ENCODE data around the gene TTLL11. TPM values are rescaled to one million over a fixed set of nuclear protein-coding genes. Genes with fewer than 3 reads are reported as not detected.

TTLL11 gene
- polyA plus RNA-seq, 1 of the 3 experiments (the other 2 are of a cell fraction) = 6.8 TPM

DNA sequence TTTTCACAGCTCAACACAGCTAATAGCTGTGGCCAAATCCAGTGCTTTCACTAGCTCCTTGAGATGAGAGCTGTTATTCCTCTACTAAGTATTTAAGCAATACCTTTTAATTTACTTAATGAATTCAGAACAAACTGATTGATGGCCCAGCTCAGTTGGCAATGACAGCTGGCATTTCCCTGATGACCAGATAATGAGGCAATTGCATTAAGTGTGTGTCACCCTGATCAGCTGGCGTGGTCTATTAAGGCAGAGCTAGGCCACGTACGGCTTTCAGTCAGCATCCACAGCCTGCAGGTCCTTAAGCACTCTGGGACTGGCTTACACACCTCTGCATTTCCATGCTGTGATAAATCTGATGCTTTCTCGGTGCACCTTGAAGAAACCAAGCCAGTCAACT lies 34.4 kb downstream of the TTLL11 start:
- POLR2A ChIA-PET = no interaction called here
- Histone ChIP-seq H4K20me1 (ENCODE audit: insufficient read depth) (peaks cover 9% of the 10 kb centered on the region; the same call in 1 of the 2 replicates), H3K27me3 (ENCODE audit: insufficient read depth) (no peaks in the 10 kb centered on the region), H3K4me3 (ENCODE audit: low read depth in 2 of 2, low read length in 1 of 2) (no peak overlapping the region), H3K36me3 (replicated peaks in 1 of 2; ENCODE audit: control insufficient read depth in 1 of 2, insufficient read depth in 2 of 2, low read length in 1 of 2) (no peaks in the 10 kb centered on the region), H3F3A (replicated peaks; ENCODE audit: insufficient read depth) (peaks cover 6% of the 10 kb centered on the region), H3K27ac (ENCODE audit: low read depth in 2 of 2, low read length in 1 of 2) (no peak overlapping the region), H3K9me2 (no peaks in the 10 kb centered on the region), H3K4me2 (no peak overlapping the region), H2AFZ (ENCODE audit: low read depth) (no peak overlapping the region), H3K79me2 (ENCODE audit: insufficient read depth) (peaks cover 6% of the 10 kb centered on the region; the same call in 1 of the 2 replicates), H3K9ac (no peak overlapping the region), H3K4me1 (ENCODE audit: control insufficient read depth in 1 of 2, insufficient read depth in 2 of 2, low read depth in 1 of 2, low read length in 1 of 2) (peaks cover 0 to 6% of the 10 kb centered on the region in 2 experiments; a peak in 3 of 4 replicates), H3K9me3 (no peaks in the 10 kb centered on the region)
- CTCF ChIA-PET = interaction anchor here (1.4 to 3.8 kb wide), 3 partner anchors 40 to 513 kb away, joined by 3 to 14 read pairs (median 5); no protein-coding TSS in a partner anchor
- DNase-seq = peak; percentile 36
- TF ChIP-seq SMC3 (IDR thresholded peaks at IDR 0.05; ENCODE audit: low read depth, low read length) (no peak), EZH2phosphoT487 (IDR thresholded peaks at IDR 0.05; ENCODE audit: borderline replicate concordance, low read depth) (no peak), RXRA (IDR thresholded peaks at IDR 0.05; ENCODE audit: borderline replicate concordance, low read depth) (no peak), RCOR1 (IDR thresholded peaks at IDR 0.05; ENCODE audit: low read length) (peak; percentile 50; the same call in 1 of the 2 replicates), SIN3A (IDR thresholded peaks at IDR 0.05; ENCODE audit: borderline replicate concordance, low read depth, low read length) (no peak), GATA2 (CRISPR knock-in tag; IDR thresholded peaks at IDR 0.05) (peak; percentile 63), RAD21 (IDR thresholded peaks at IDR 0.05; ENCODE audit: low read length) (no peak), MEF2A (IDR thresholded peaks at IDR 0.05; ENCODE audit: borderline replicate concordance, low read depth) (no peak), ELF1 (IDR thresholded peaks at IDR 0.05) (no peak), NFIC (IDR thresholded peaks at IDR 0.05; ENCODE audit: borderline replicate concordance) (no peak), TCF12 (IDR thresholded peaks at IDR 0.05) (peak; percentile 14; the same call in 1 of the 2 replicates)
- TF ChIP-seq, protein P1, sequence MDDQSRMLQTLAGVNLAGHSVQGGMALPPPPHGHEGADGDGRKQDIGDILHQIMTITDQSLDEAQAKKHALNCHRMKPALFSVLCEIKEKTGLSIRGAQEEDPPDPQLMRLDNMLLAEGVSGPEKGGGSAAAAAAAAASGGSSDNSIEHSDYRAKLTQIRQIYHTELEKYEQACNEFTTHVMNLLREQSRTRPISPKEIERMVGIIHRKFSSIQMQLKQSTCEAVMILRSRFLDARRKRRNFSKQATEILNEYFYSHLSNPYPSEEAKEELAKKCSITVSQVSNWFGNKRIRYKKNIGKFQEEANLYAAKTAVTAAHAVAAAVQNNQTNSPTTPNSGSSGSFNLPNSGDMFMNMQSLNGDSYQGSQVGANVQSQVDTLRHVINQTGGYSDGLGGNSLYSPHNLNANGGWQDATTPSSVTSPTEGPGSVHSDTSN (IDR thresholded peaks at IDR 0.05) = peak; percentile 51
- TF ChIP-seq, protein P2, sequence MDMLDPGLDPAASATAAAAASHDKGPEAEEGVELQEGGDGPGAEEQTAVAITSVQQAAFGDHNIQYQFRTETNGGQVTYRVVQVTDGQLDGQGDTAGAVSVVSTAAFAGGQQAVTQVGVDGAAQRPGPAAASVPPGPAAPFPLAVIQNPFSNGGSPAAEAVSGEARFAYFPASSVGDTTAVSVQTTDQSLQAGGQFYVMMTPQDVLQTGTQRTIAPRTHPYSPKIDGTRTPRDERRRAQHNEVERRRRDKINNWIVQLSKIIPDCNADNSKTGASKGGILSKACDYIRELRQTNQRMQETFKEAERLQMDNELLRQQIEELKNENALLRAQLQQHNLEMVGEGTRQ (IDR thresholded peaks at IDR 0.05; ENCODE audit: borderline replicate concordance, low read depth, low read length) = no peak
- 56% methylated on average over 4 of the region's 4 CpGs for WGBS (ENCODE audit: low lambda C conversion rate)

DNA sequence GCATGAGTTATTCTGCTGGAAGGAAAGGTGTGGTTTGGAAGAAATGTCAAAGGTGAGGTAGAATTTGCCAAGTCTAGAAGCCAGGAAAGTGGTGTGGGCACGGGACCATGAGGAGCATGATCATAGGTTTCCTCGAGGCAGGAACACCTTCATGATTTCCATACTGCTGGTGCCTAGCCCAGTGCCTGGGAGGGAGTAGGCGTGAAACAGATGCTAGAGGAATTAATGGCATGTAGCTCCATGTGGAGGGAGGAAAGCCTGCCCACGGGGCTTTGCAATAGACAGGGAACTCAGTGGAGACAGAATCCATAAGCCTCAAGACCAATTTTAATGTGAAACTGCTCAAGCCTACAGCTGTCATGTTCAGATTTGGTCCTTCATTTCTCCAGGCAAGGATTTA lies 35.1 kb downstream of the TTLL11 start:
- H3K4me1 ChIP-seq (ENCODE audit: control insufficient read depth in 1 of 2, insufficient read depth in 2 of 2, low read depth in 1 of 2, low read length in 1 of 2) = peaks cover 5 to 11% of the 10 kb centered on the region in 2 experiments; a peak in 3 of 4 replicates
- no peak overlapping the region for H3K4me3 ChIP-seq (ENCODE audit: low read depth in 2 of 2, low read length in 1 of 2)
- WGBS (ENCODE audit: low lambda C conversion rate) = 91% methylated on average over 4 of the region's 4 CpGs
- POLR2A ChIA-PET = no interaction called here
- H3K79me2 ChIP-seq (ENCODE audit: insufficient read depth) = peaks cover 6% of the 10 kb centered on the region; the same call in 1 of the 2 replicates
- no peaks in the 10 kb centered on the region for H3K9me2 ChIP-seq
- peaks cover 9% of the 10 kb centered on the region; the same call in 1 of the 2 replicates for H4K20me1 ChIP-seq (ENCODE audit: insufficient read depth)
- DNase-seq = no peak
- no peak overlapping the region for H3K9ac ChIP-seq
- no peak overlapping the region for H3K4me2 ChIP-seq
- H3K9me3 ChIP-seq = no peaks in the 10 kb centered on the region
- no peak overlapping the region for H3K27ac ChIP-seq (ENCODE audit: low read depth in 2 of 2, low read length in 1 of 2)
- CTCF ChIA-PET = interaction anchor here (1.0 to 3.8 kb wide), 3 partner anchors 41 to 512 kb away, joined by 3 to 14 read pairs (median 5); no protein-coding TSS in a partner anchor
- H3K36me3 ChIP-seq (replicated peaks in 1 of 2; ENCODE audit: control insufficient read depth in 1 of 2, insufficient read depth in 2 of 2, low read length in 1 of 2) = no peaks in the 10 kb centered on the region
- H2AFZ ChIP-seq (ENCODE audit: low read depth) = no peak overlapping the region
- H3F3A ChIP-seq (replicated peaks; ENCODE audit: insufficient read depth) = peaks cover 7% of the 10 kb centered on the region
- no peaks in the 10 kb centered on the region for H3K27me3 ChIP-seq (ENCODE audit: insufficient read depth)
- no peak for TF ChIP-seq RCOR1 (IDR thresholded peaks at IDR 0.05; ENCODE audit: low read length)
- TF ChIP-seq FOSL2 (IDR thresholded peaks at IDR 0.05; ENCODE audit: borderline replicate concordance, low read depth) = no peak
- no peak for TF ChIP-seq ZBTB33 (IDR thresholded peaks at IDR 0.05; ENCODE audit: borderline replicate concordance, low read depth)
- no peak for TF ChIP-seq GATA2 (CRISPR knock-in tag; IDR thresholded peaks at IDR 0.05)
- TF ChIP-seq, protein P1 (IDR thresholded peaks at IDR 0.05) = no peak
- no peak for TF ChIP-seq FOXM1 (IDR thresholded peaks at IDR 0.05; ENCODE audit: low read depth)
- no peak for TF ChIP-seq CHD2 (IDR thresholded peaks at IDR 0.05; ENCODE audit: low read length, partially characterized antibody)
- TF ChIP-seq MEF2A (IDR thresholded peaks at IDR 0.05; ENCODE audit: borderline replicate concordance, low read depth) = no peak
- TF ChIP-seq, protein P2 (IDR thresholded peaks at IDR 0.05; ENCODE audit: borderline replicate concordance, low read depth, low read length) = no peak
- TF ChIP-seq MAX (IDR thresholded peaks at IDR 0.05; ENCODE audit: low read depth) = no peak
- no peak for TF ChIP-seq TCF12 (IDR thresholded peaks at IDR 0.05)
- TF ChIP-seq NRF1 (IDR thresholded peaks at IDR 0.05; ENCODE audit: low read depth, low read length) = no peak

All from SK-N-SH (cell line).